OCI-LY1 (cell line): ENCODE results near the gene RFC1.

Source experiments
- EZH2 ChIP-seq: fragments of 200-600 bp; sonication (generic), shearing (Covaris generic); IDR thresholded peaks from 2 replicates; pipeline ENCODE4 v1.8.0; 2017; ENCODE audit warnings: borderline replicate concordance, mixed run types, mild to moderate bottlenecking, antibody characterized with exemption, low read length, moderate library complexity, mixed read lengths
- TF ChIP-seq, protein P1 (sequence below): fragments of 200-600 bp; sonication (generic), shearing (Covaris generic); IDR thresholded peaks from 2 replicates; pipeline ENCODE4 v1.5.1; 2017; ENCODE audit warnings: mild to moderate bottlenecking, antibody characterized with exemption, low read length, moderate library complexity, mixed read lengths

DNA sequence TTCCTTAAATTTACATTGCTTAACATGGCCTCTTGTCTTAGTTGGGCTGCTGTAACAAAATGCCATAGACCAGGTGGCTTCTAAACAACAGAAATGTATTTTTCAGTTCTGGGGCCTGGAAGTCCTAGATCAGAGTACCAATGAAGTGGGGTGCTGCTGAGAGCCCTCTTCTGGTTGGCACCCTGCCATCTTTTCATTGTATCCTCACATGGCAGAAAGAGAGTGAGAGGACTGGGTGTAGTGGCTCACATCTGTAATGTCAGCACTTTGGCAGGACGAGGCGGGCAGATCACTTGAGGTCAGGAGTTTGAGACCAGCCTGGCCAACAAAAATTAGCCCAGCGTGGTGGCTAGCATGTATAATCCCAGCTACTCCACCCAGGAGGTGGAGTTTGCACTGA is 28.5 kb upstream of the RFC1 start:
- TF ChIP-seq, protein P1, sequence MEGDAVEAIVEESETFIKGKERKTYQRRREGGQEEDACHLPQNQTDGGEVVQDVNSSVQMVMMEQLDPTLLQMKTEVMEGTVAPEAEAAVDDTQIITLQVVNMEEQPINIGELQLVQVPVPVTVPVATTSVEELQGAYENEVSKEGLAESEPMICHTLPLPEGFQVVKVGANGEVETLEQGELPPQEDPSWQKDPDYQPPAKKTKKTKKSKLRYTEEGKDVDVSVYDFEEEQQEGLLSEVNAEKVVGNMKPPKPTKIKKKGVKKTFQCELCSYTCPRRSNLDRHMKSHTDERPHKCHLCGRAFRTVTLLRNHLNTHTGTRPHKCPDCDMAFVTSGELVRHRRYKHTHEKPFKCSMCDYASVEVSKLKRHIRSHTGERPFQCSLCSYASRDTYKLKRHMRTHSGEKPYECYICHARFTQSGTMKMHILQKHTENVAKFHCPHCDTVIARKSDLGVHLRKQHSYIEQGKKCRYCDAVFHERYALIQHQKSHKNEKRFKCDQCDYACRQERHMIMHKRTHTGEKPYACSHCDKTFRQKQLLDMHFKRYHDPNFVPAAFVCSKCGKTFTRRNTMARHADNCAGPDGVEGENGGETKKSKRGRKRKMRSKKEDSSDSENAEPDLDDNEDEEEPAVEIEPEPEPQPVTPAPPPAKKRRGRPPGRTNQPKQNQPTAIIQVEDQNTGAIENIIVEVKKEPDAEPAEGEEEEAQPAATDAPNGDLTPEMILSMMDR = no peak
- TF ChIP-seq EZH2 = no peak
